Measurements from ENCODE around the gene WWOX. TPM values are rescaled to one million over a fixed set of nuclear protein-coding genes. Genes with fewer than 3 reads are reported as not detected.

The WWOX gene
- total RNA-seq, 1 experiment from 2014 or later, result 15.6 TPM

- H3K4me3 Mint-ChIP-seq, result no peak overlapping the region
- no peak overlapping the region for H3K18ac ChIP-seq (ENCODE audit: insufficient read length, low read depth, low read length)
- H3K4me1 Mint-ChIP-seq, result peaks cover 31 to 32% of the 10 kb centered on the region in 2 experiments
Observed at GRCh38 chr16:78596348-78596995, 497.0 kb downstream of the WWOX start.

More at GRCh38 chr16:78596348-78596995, 497.0 kb downstream of the WWOX start:
- H3K27me3 Mint-ChIP-seq (ENCODE audit: low read depth), result no peaks in the 10 kb centered on the region
- Histone ChIP-seq H3K23ac (ENCODE audit: insufficient read length, low read depth, low read length) (no peak overlapping the region), H4K20me1 (ENCODE audit: control insufficient read depth, insufficient read depth, insufficient read length) (no peaks in the 10 kb centered on the region), H3K56ac (ENCODE audit: insufficient read length, low read depth, low read length) (no peak overlapping the region), H2AFZ (ENCODE audit: low read length) (no peak overlapping the region), H4K8ac (replicated peaks; ENCODE audit: insufficient read length, low read depth, low read length) (no peak overlapping the region), H2AK5ac (ENCODE audit: insufficient read length, low read length) (no peak overlapping the region), H3K4ac (ENCODE audit: low read depth, low read length) (no peak overlapping the region), H3T11ph (ENCODE audit: low read length) (no peak overlapping the region), H2BK12ac (ENCODE audit: insufficient read length, low read depth, low read length) (no peak overlapping the region), H3K14ac (ENCODE audit: insufficient read depth, low read length) (no peak overlapping the region), H3K27me3 (ENCODE audit: insufficient read depth, low read length) (no peaks in the 10 kb centered on the region), H2BK20ac (ENCODE audit: low read depth, low read length, poor library complexity, severe bottlenecking) (no peak overlapping the region), H3K79me1 (ENCODE audit: insufficient read depth, low read depth, low read length, poor library complexity, severe bottlenecking) (no peaks in the 10 kb centered on the region), H4K91ac (ENCODE audit: insufficient read length, low read depth, low read length) (no peak overlapping the region), H4K5ac (ENCODE audit: insufficient read length, low read depth, low read length) (no peak overlapping the region), H3K23me2 (ENCODE audit: insufficient read length, low read depth, low read length, poor library complexity, severe bottlenecking) (no peaks in the 10 kb centered on the region), H3K9ac (ENCODE audit: extremely low read depth, insufficient read length, low read length) (no peak overlapping the region), H2BK5ac (ENCODE audit: insufficient read length, low read length) (no peak overlapping the region), H3K4me1 (ENCODE audit: insufficient read depth, low read length) (peaks cover 3% of the 10 kb centered on the region; the same call in 1 of the 2 replicates), H2BK15ac (ENCODE audit: low read depth, low read length) (no peak overlapping the region), H3K4me2 (ENCODE audit: insufficient read depth, insufficient read length, low read length) (no peak overlapping the region), H3K9me3 (ENCODE audit: control insufficient read depth, low read depth, low read length) (no peaks in the 10 kb centered on the region), H3K79me2 (ENCODE audit: insufficient read depth, low read length) (no peaks in the 10 kb centered on the region), H3K27ac (ENCODE audit: insufficient read length, low read depth, low read length) (no peak overlapping the region), H2BK120ac (ENCODE audit: low read depth, low read length, poor library complexity, severe bottlenecking) (no peak overlapping the region)
- no CpG with 5 or more reads among the region's 10 CpGs for WGBS (ENCODE audit: extremely low coverage, insufficient read length, low lambda C conversion rate)
- no peak for TF ChIP-seq CTCF (conservative IDR thresholded peaks at IDR 0.05)
- no peak overlapping the region for H3K27ac Mint-ChIP-seq
- no peak for DNase-seq
- H3K9me3 Mint-ChIP-seq, result peaks cover 0 to 7% of the 10 kb centered on the region in 2 experiments; a peak in 1 of 5 replicates
- peaks cover 0 to 4% (median 3%) of the 10 kb centered on the region in 3 experiments; a peak in 2 of 7 replicates for H3K36me3 Mint-ChIP-seq (ENCODE audit: insufficient read depth in 1 of 3, low read depth in 3 of 3)
